ENCODE measurements around the gene TBCD. TPM values are rescaled to one million over a fixed set of nuclear protein-coding genes. Genes with fewer than 3 reads are reported as not detected.

Gene TBCD
- polyA plus RNA-seq, 1 experiment = 38.6 TPM

GRCh38 chr17:82805823-82806222 lies 54.0 kb downstream of the TBCD start:
- Histone ChIP-seq H3K36me3 (ENCODE audit: control insufficient read depth, insufficient read depth, low read length) (peaks cover 5% of the 10 kb centered on the region), H3K4me3 (ENCODE audit: low read depth, low read length) (no peak overlapping the region), H3K27me3 (ENCODE audit: control insufficient read depth, insufficient read depth, low read length) (no peaks in the 10 kb centered on the region)
- ChIA-PET CTCF (no interaction called here), POLR2A (no interaction called here)
- no peak for DNase-seq (ENCODE audit: low read depth)
- TF ChIP-seq, protein P1, sequence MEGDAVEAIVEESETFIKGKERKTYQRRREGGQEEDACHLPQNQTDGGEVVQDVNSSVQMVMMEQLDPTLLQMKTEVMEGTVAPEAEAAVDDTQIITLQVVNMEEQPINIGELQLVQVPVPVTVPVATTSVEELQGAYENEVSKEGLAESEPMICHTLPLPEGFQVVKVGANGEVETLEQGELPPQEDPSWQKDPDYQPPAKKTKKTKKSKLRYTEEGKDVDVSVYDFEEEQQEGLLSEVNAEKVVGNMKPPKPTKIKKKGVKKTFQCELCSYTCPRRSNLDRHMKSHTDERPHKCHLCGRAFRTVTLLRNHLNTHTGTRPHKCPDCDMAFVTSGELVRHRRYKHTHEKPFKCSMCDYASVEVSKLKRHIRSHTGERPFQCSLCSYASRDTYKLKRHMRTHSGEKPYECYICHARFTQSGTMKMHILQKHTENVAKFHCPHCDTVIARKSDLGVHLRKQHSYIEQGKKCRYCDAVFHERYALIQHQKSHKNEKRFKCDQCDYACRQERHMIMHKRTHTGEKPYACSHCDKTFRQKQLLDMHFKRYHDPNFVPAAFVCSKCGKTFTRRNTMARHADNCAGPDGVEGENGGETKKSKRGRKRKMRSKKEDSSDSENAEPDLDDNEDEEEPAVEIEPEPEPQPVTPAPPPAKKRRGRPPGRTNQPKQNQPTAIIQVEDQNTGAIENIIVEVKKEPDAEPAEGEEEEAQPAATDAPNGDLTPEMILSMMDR (IDR thresholded peaks at IDR 0.05; ENCODE audit: insufficient read depth, low read depth, low read length) = no peak

DNA sequence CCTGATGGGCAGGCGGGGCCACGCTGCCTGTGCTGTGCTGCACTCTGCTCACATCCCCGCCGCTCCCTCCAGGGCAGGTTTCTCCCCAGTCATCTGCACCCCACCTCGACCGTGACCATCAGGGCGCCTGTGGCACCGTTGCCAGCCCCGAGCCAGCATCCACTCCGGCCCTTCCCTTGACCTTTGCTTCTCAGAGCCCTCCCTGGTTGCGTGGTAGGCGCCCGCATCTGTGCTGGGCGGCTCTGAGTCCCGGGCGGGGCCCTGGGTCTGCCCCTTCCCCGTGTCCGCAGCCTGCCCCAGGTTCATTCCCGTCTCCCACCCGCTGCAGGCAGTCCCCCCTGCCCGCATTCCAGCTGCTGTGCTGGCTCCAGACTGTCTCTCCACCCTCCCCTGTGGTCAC lies 54.8 kb downstream of the TBCD start:
- TF ChIP-seq, protein P1 (IDR thresholded peaks at IDR 0.05; ENCODE audit: insufficient read depth, low read depth, low read length) = no peak
- POLR2A ChIA-PET = no interaction called here
- no peak for DNase-seq (ENCODE audit: low read depth)
- H3K27me3 ChIP-seq (ENCODE audit: control insufficient read depth, insufficient read depth, low read length) = no peaks in the 10 kb centered on the region
- no peak overlapping the region for H3K4me3 ChIP-seq (ENCODE audit: low read depth, low read length)
- H3K36me3 ChIP-seq (ENCODE audit: control insufficient read depth, insufficient read depth, low read length) = peaks cover 8% of the 10 kb centered on the region
- CTCF ChIA-PET = interaction anchor here (0.7 kb wide), 1 partner anchor 12 kb away, joined by 3 read pairs; no protein-coding TSS in a partner anchor

- TF ChIP-seq, protein P1 (IDR thresholded peaks at IDR 0.05; ENCODE audit: insufficient read depth, low read depth, low read length) = no peak
- no peak for DNase-seq (ENCODE audit: low read depth)
- ChIA-PET CTCF (interaction anchor here (0.6 to 0.7 kb wide), 2 partner anchors 12 to 134 kb away, joined by 3 to 4 read pairs; no protein-coding TSS in a partner anchor), POLR2A (no interaction called here)
- H3K36me3 ChIP-seq (ENCODE audit: control insufficient read depth, insufficient read depth, low read length) = peaks cover 10% of the 10 kb centered on the region
- no peaks in the 10 kb centered on the region for H3K27me3 ChIP-seq (ENCODE audit: control insufficient read depth, insufficient read depth, low read length)
- H3K4me3 ChIP-seq (ENCODE audit: low read depth, low read length) = no peak overlapping the region
Observed at GRCh38 chr17:82807101-82807500, 55.2 kb downstream of the TBCD start.

- H3K27me3 ChIP-seq (ENCODE audit: control insufficient read depth, insufficient read depth, low read length) = no peaks in the 10 kb centered on the region
- CTCF ChIA-PET = interaction anchor here (0.6 kb wide), 1 partner anchor 133 kb away, joined by 4 read pairs; no protein-coding TSS in a partner anchor
- no peak for DNase-seq (ENCODE audit: low read depth)
Observed at GRCh38 chr17:82807562-82807961, 55.7 kb downstream of the TBCD start.

GRCh38 chr17:82808006-82808405 lies 56.1 kb downstream of the TBCD start:
- ChIA-PET CTCF (no interaction called here), POLR2A (no interaction called here)
- H3K4me3 ChIP-seq (ENCODE audit: low read depth, low read length) = no peak overlapping the region
- H3K36me3 ChIP-seq (ENCODE audit: control insufficient read depth, insufficient read depth, low read length) = peaks cover 11% of the 10 kb centered on the region
- no peak for DNase-seq (ENCODE audit: low read depth)
- no peaks in the 10 kb centered on the region for H3K27me3 ChIP-seq (ENCODE audit: control insufficient read depth, insufficient read depth, low read length)
- TF ChIP-seq, protein P1 (IDR thresholded peaks at IDR 0.05; ENCODE audit: insufficient read depth, low read depth, low read length) = no peak

More at GRCh38 chr17:82807562-82807961, 55.7 kb downstream of the TBCD start:
- Histone ChIP-seq H3K4me3 (ENCODE audit: low read depth, low read length) (no peak overlapping the region), H3K36me3 (ENCODE audit: control insufficient read depth, insufficient read depth, low read length) (peaks cover 11% of the 10 kb centered on the region)
- TF ChIP-seq, protein P1 (IDR thresholded peaks at IDR 0.05; ENCODE audit: insufficient read depth, low read depth, low read length) = no peak
- POLR2A ChIA-PET = no interaction called here
